Smooth muscle cell (in vitro differentiated cells): ENCODE results near the gene FGF22. TPM values are rescaled to one million over a fixed set of nuclear protein-coding genes. Genes with fewer than 3 reads are reported as not detected.

Experiments
- polyA plus RNA-seq: library from polyadenylated mRNA; unstranded; fragments of >200 nt; fragmentation: Nextera tagmentation; extraction: Ambion mirVana; gene quantifications from 2 replicates; pipeline ENCODE4 v1.2.1, GENCODE V29; 2016
- total RNA-seq: library from RNA; depleted of rRNA; stranded (reverse); fragments of >200 nt; gene quantifications from 2 replicates; pipeline ENCODE4 v1.2.3, GENCODE V29; 2014

The FGF22 gene
- total and polyA plus RNA-seq, 2 experiments from 2014 or later, result 0.18 TPM; not detected in 1

Other genes starting within 250 kb of the FGF22 start
- gene C2CD4C, start 230.7 kb upstream of the FGF22 start, total RNA-seq, result 0.63 and 1.7 TPM in 2 replicates
- gene C2CD4C, start 230.7 kb upstream of the FGF22 start, polyA plus RNA-seq, result 3.7 and 3.8 TPM in 2 replicates
- 10.8 and 15.6 TPM in 2 replicates for gene SHC2, start 178.8 kb upstream of the FGF22 start, total RNA-seq
- 29.3 and 34.5 TPM in 2 replicates for gene SHC2, start 178.8 kb upstream of the FGF22 start, polyA plus RNA-seq
- gene MADCAM1, start 143.4 kb upstream of the FGF22 start, total RNA-seq, result not detected in 2 replicates
- 0.24 TPM in 1 of 2 replicates, not detected in the other for gene MADCAM1, start 143.4 kb upstream of the FGF22 start, polyA plus RNA-seq
- 14.6 and 20.5 TPM in 2 replicates for gene TPGS1, start 132.4 kb upstream of the FGF22 start, total RNA-seq
- 49.3 and 51.3 TPM in 2 replicates for gene TPGS1, start 132.4 kb upstream of the FGF22 start, polyA plus RNA-seq
- 67.7 and 72.7 TPM in 2 replicates for gene CDC34, start 108.1 kb upstream of the FGF22 start, total RNA-seq
- 151 and 159 TPM in 2 replicates for gene CDC34, start 108.1 kb upstream of the FGF22 start, polyA plus RNA-seq
- not detected in 2 replicates for gene GZMM, start 95.8 kb upstream of the FGF22 start, total RNA-seq
- 0.23 and 0.64 TPM in 2 replicates for gene GZMM, start 95.8 kb upstream of the FGF22 start, polyA plus RNA-seq
- 431 and 469 TPM in 2 replicates for gene BSG, start 67.3 kb upstream of the FGF22 start, total RNA-seq
- gene BSG, start 67.3 kb upstream of the FGF22 start, polyA plus RNA-seq, result 971 and 1,057 TPM in 2 replicates
- 0.27 and 0.81 TPM in 2 replicates for gene HCN2, start 50.0 kb upstream of the FGF22 start, total RNA-seq
- gene HCN2, start 50.0 kb upstream of the FGF22 start, polyA plus RNA-seq, result 0.12 and 0.49 TPM in 2 replicates
- 15.2 and 23.8 TPM in 2 replicates for gene POLRMT, start 6.3 kb upstream of the FGF22 start, total RNA-seq
- 65.3 and 74.2 TPM in 2 replicates for gene POLRMT, start 6.3 kb upstream of the FGF22 start, polyA plus RNA-seq
- 19.8 and 24.6 TPM in 2 replicates for gene RNF126, start 23.3 kb downstream of the FGF22 start, total RNA-seq
- gene RNF126, start 23.3 kb downstream of the FGF22 start, polyA plus RNA-seq, result 55.7 and 60.4 TPM in 2 replicates
- gene FSTL3, start 36.5 kb downstream of the FGF22 start, total RNA-seq, result 117 and 132 TPM in 2 replicates
- gene FSTL3, start 36.5 kb downstream of the FGF22 start, polyA plus RNA-seq, result 153 and 172 TPM in 2 replicates
- not detected in 2 replicates for gene PRSS57, start 55.6 kb downstream of the FGF22 start, total RNA-seq
- gene PRSS57, start 55.6 kb downstream of the FGF22 start, polyA plus RNA-seq, result not detected in 2 replicates
- gene PALM, start 69.1 kb downstream of the FGF22 start, total RNA-seq, result 11.1 and 17.1 TPM in 2 replicates
- 16.6 and 21.3 TPM in 2 replicates for gene PALM, start 69.1 kb downstream of the FGF22 start, polyA plus RNA-seq
- gene MISP, start 111.2 kb downstream of the FGF22 start, total RNA-seq, result 1.7 and 10.2 TPM in 2 replicates
- 1.2 and 8.0 TPM in 2 replicates for gene MISP, start 111.2 kb downstream of the FGF22 start, polyA plus RNA-seq
- gene PTBP1, start 157.6 kb downstream of the FGF22 start, total RNA-seq, result 123 and 167 TPM in 2 replicates
- gene PTBP1, start 157.6 kb downstream of the FGF22 start, polyA plus RNA-seq, result 226 and 238 TPM in 2 replicates
- 6.5 and 10.7 TPM in 2 replicates for gene PLPPR3, start 182.1 kb downstream of the FGF22 start, total RNA-seq
- 13.7 and 14.7 TPM in 2 replicates for gene PLPPR3, start 182.1 kb downstream of the FGF22 start, polyA plus RNA-seq
- 0.45 and 8.0 TPM in 2 replicates for gene AZU1, start 188.0 kb downstream of the FGF22 start, total RNA-seq
- 0.32 and 2.2 TPM in 2 replicates for gene AZU1, start 188.0 kb downstream of the FGF22 start, polyA plus RNA-seq
- not detected in 2 replicates for gene PRTN3, start 201.1 kb downstream of the FGF22 start, total RNA-seq
- not detected in 2 replicates for gene PRTN3, start 201.1 kb downstream of the FGF22 start, polyA plus RNA-seq
- not detected in 2 replicates for gene ELANE, start 212.4 kb downstream of the FGF22 start, total RNA-seq
- gene ELANE, start 212.4 kb downstream of the FGF22 start, polyA plus RNA-seq, result not detected in 2 replicates
- not detected in 2 replicates for gene CFD, start 219.8 kb downstream of the FGF22 start, total RNA-seq
- 0.34 and 1.9 TPM in 2 replicates for gene CFD, start 219.8 kb downstream of the FGF22 start, polyA plus RNA-seq